Mesothelial cell of epicardium (in vitro differentiated cells): ENCODE data around the gene FUT3. TPM values are rescaled to one million over a fixed set of nuclear protein-coding genes. Genes with fewer than 3 reads are reported as not detected.
"Not testable (repeated sequence)": the region's sequence is repeated elsewhere in the genome, so short reads cannot be mapped to it uniquely, and the experiment has no call there.

Source experiments
- DNase-seq, 2 experiments: peaks; one replicate each; pipeline ENCODE4 v3.0.0; 2021; ENCODE audit warnings: low spot score in 2 of 2; ENCODE audit not compliant: unreplicated experiment in 2 of 2
- H3K27ac Mint-ChIP-seq: 2 replicates; pipeline ENCODE4 v1.8.0; 2021; ENCODE audit warnings: mixed read lengths
- H3K27me3 Mint-ChIP-seq: 2 replicates; pipeline ENCODE4 v1.8.0; 2021; ENCODE audit warnings: low read depth, mixed read lengths
- H3K36me3 Mint-ChIP-seq: 2 replicates; pipeline ENCODE4 v1.8.0; 2021; ENCODE audit warnings: mixed read lengths
- H3K4me1 Mint-ChIP-seq: 2 replicates; pipeline ENCODE4 v1.8.0; 2021; ENCODE audit warnings: mixed read lengths
- H3K4me3 Mint-ChIP-seq: 2 replicates; pipeline ENCODE4 v1.8.0; 2021; ENCODE audit warnings: mild to moderate bottlenecking, moderate library complexity, mixed read lengths
- H3K9me3 Mint-ChIP-seq: 2 replicates; pipeline ENCODE4 v1.8.0; 2021; ENCODE audit warnings: mixed read lengths
- CTCF ChIP-seq: fragments of 200-600 bp; sonication (generic); IDR thresholded peaks from one replicate; pipeline ENCODE4 v1.5.0; 2021; ENCODE audit warnings: antibody characterized with exemption; ENCODE audit not compliant: unreplicated experiment
- total RNA-seq: library from RNA; stranded (reverse); gene quantifications from 3 replicates; pipeline ENCODE4 v1.2.1, GENCODE V29; 2021

FUT3 gene
- total RNA-seq, 1 donor from 2014 or later: 0.49 TPM

DNA sequence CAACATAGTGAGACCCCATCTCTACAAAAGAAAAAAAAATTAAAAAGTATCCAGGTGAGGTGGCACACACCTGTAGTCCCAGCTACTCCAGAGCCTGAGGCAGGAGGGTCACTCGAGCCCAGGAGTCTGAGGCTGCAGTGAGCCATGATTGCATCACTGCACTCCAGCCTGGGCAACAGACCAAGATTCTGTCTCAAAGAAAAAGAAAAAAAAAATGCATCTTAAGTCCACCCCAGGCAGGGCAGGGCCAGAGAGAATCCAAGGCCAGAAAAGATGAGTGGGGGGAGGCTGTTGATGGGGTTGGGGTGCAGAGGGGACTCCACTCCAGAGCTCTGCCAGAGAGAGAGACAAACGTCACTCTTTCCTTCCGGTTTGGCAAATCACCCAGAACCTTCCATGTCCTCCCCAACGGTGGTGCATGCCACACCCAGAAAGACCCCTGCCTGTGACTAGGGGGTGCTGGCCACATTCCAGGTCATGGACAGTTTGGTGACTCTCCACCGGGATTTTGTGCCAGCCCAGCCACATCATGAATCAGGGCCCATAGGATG, 431 bp downstream of the FUT3 start:
- Mint-ChIP-seq H3K36me3 (no peaks in the 10 kb centered on the region), H3K27me3 (peaks cover 13% of the 10 kb centered on the region), H3K9me3 (no peaks in the 10 kb centered on the region), H3K4me1 (peaks cover 3% of the 10 kb centered on the region), H3K27ac (no peak overlapping the region), H3K4me3 (no peak overlapping the region)
- DNase-seq: no peak
- no peak for TF ChIP-seq CTCF

DNA sequence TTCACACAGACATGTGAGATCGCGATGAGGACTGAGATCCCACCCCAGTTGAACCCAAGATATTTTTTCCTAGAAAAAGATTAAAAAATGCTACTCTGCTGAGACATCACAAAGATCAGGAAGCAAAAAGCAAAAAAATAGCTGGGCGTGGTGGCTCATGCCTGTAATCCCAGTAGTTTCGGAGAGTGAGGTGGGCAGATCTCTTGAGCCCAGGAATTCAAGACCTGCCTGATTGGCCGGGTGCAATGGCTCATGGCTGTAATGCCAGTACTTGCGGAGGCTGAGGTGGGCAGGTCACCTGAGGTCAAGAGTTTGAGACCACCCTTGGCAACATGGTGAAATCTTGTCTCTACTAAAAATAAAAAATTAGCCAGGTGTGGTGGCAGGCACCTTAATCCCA, 1.1 kb downstream of the FUT3 start:
- H3K4me3 Mint-ChIP-seq: no peak overlapping the region
- no peak overlapping the region for H3K27ac Mint-ChIP-seq
- H3K36me3 Mint-ChIP-seq: no peaks in the 10 kb centered on the region
- H3K9me3 Mint-ChIP-seq: no peaks in the 10 kb centered on the region
- no peak for DNase-seq
- peaks cover 3% of the 10 kb centered on the region for H3K4me1 Mint-ChIP-seq
- peaks cover 13% of the 10 kb centered on the region for H3K27me3 Mint-ChIP-seq
- TF ChIP-seq CTCF: no peak

GRCh38 chr19:5848621-5849020, 2.6 kb downstream of the FUT3 start:
- not testable (repeated sequence) for H3K4me1 Mint-ChIP-seq, DNase-seq, H3K36me3 Mint-ChIP-seq, H3K27ac Mint-ChIP-seq, H3K9me3 Mint-ChIP-seq, H3K4me3 Mint-ChIP-seq
- H3K27me3 Mint-ChIP-seq: peaks cover 11% of the 10 kb centered on the region

DNA sequence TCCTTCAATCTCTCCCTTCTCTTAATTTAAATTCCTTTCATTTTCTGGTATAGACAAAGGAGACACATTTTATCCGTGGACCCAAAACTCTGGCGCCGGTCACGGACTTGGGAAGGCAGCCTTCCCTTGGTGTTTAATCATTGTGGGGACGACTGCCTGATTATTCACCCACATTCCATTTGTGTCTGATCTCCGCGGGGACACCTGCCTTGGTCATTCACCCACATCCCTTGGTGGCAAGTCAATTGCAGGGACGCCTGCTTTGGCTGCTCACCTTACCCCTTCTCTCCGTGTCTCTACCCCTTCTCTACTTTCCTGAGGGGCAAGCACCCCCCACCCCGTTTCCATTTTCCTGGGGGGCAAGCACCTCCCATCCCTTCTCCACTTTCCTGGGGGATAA, 3.4 kb downstream of the FUT3 start:
- DNase-seq, H3K27me3 Mint-ChIP-seq, H3K36me3 Mint-ChIP-seq, H3K27ac Mint-ChIP-seq, H3K9me3 Mint-ChIP-seq, H3K4me1 Mint-ChIP-seq, H3K4me3 Mint-ChIP-seq: not testable (repeated sequence)

DNA sequence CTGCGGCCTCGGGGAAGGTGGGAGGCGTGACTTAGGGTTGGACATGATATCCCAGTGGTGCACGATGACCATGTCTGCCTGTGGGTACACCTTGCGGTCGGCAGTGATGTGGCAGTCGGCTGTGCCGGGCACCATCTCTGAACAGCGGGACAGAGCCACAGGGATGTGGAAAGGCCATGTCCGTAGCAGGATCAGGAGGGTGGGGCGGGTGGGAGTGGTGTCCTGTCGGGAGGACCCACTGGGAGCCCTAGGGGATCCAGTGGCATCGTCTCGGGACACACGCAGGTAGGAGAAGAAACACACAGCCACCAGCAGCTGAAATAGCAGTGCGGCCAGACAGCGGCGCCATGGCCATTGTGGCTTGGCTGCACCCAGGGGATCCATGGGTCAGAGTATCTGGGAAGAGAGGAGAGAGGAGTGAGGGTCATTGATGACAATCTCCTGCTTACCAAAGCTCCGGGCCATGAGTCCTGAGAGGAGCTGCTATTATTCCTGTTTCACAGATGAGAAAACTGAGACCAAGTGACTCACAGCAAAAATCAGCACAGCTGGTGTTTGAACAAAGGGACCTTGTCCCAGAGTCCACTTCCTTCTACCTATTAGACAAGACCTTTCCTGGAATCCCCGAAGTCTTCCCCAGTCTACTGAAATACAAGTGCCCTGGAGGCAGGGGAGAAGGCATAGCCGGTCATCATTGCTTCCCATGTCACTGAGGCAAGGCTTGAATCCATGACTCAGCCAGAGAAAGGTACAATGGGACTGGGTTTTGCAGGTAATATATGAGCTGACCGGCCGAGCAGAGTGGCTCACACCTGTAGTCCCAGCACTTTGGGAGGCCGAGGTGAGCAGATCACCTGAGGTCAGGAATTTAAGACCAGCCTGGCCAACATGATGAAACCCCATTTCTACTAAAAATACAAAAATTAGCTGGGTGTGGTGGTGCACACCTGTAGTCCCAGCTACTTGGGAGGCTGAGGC, 6.5 kb downstream of the FUT3 start:
- Mint-ChIP-seq H3K4me3 (no peak overlapping the region), H3K9me3 (no peaks in the 10 kb centered on the region), H3K27ac (no peak overlapping the region), H3K27me3 (no peaks in the 10 kb centered on the region), H3K36me3 (no peaks in the 10 kb centered on the region), H3K4me1 (no peaks in the 10 kb centered on the region)
- DNase-seq: no peak
- no peak for TF ChIP-seq CTCF

GRCh38 chr19:5843295-5843927, 7.8 kb downstream of the FUT3 start:
- Mint-ChIP-seq H3K4me3 (no peak overlapping the region), H3K4me1 (no peaks in the 10 kb centered on the region), H3K27me3 (no peaks in the 10 kb centered on the region), H3K9me3 (no peaks in the 10 kb centered on the region), H3K27ac (no peak overlapping the region), H3K36me3 (no peaks in the 10 kb centered on the region)
- no peak for TF ChIP-seq CTCF
- DNase-seq: no peak

GRCh38 chr19:5841735-5842111, 9.5 kb downstream of the FUT3 start:
- not testable (repeated sequence) for H3K27me3 Mint-ChIP-seq, H3K4me3 Mint-ChIP-seq

More at GRCh38 chr19:5841735-5842111, 9.5 kb downstream of the FUT3 start:
- not testable (repeated sequence) for H3K36me3 Mint-ChIP-seq, DNase-seq, H3K4me1 Mint-ChIP-seq, H3K9me3 Mint-ChIP-seq, H3K27ac Mint-ChIP-seq
